ENCODE measurements around the gene DUXA.

Gene DUXA

DNA sequence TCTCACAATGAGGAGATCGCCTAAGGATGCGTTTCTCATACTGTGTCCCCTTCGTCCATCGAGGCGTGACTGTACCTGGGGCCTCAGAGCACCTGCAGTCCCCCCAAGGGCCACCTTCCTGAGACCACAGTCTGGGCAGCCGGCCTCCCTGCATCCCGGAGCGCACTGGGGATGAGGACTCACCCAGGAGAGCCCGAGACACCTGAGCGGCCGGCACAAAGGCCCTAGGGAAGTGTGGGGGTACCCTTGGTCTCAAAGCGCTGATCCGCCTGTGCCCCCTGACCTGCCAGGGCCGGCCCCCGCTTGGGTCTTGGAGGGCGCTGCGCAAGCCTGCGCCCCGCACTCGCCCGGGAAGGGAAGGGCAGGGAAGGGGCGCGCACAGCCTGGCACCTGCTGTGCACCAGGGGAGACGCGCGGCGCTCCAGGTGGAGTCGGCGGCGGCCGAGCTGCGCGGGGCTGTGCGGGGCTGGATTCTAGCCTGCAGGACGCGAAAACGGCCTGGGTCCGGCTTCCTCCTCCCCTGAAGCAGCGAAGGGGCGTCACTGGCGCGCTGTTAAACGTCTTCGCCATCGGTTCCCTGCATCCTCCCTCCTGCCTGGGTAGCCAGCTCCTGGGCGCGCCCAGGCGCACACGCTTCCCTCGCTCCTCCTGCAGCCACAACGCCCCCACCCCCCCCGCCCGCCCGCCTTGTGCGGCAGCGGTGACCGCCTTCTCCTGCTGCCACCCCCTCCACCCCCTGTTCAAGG is 61.1 kb downstream of the DUXA start:
- no peak for DNase-seq (ENCODE audit: low read depth in 3 of 3)

All from stimulated activated CD4-positive, alpha-beta T cell treated with anti-CD3 and anti-CD28 coated beads, TNF-alpha, amount 100 ng/mL, for 48 hours (primary cell).